Measurements from ENCODE around the gene ZIC4.
A peak's percentile ranks its signal among the peaks of the same experiment; 100 is the strongest.

The ZIC4 gene

DNA sequence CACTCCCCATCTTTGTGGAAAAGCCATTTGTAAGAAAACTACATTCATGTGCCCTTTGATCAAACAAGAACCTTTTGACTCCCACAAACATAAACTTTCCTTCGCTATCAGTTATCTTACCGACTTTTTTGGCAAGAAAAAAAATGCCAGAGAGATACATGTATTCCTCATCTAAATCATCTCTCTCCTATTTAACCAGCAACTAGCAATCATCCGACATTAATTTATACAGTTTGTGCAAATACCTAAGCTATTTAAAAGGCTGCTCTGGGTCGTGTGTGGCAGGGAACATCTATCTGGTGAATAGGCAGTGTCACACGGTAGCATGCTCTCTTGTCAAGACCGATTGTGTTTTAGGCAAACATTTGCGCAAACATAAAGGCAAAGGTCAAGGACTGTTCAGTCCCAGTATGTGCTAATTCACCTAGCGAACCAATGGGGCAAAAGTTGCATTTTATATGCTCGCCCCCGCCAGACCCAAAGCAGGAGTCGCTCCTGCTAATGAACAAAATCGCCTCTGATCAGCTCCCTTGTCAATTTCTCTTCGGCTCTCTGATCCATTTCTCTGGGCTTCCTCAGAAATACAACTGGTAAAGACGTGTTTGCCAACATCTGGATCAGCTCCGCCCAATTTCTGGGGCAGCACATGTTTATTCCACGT is 37.7 kb downstream of the ZIC4 start:
- DNase-seq, result no peak

DNA sequence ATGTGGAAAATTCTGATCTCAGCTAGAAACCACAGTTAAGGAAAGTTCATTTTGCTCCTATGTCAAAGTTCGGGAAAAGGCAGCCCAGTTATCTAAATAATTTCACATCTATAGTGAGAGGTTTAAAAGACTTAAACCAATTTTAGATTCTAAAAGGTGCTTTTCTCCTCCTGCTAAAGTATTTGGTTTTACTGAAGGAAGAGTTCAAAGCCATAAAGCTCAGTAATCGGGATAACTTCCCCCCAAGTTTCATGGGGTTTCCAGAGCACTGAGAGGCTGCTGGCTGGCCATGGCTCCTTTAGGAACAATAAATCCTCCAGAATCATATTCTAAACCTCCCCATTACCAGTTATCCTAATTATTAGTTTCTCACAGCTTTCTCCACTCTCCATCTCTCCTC is 38.2 kb downstream of the ZIC4 start:
- DNase-seq, result no peak

DNA sequence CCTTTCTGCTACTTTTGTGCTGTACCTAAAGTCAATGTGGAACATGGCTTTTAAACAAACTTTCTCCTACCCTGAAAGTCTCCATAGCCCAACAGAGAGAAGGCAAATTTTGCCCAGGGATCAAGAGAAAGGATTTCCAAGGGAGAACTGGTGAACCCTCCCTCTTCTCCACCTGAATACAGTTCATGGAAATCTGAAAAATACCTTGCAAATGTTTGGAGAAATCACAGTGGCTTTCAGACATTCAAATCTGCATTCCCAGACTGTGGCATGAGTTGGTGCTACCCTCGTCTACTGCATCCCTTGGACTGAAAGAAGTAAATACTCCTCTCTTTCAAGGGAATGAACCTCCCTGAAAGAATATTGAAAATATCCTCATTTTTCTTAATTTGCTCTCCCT is 38.7 kb downstream of the ZIC4 start:
- DNase-seq, result no peak

DNA sequence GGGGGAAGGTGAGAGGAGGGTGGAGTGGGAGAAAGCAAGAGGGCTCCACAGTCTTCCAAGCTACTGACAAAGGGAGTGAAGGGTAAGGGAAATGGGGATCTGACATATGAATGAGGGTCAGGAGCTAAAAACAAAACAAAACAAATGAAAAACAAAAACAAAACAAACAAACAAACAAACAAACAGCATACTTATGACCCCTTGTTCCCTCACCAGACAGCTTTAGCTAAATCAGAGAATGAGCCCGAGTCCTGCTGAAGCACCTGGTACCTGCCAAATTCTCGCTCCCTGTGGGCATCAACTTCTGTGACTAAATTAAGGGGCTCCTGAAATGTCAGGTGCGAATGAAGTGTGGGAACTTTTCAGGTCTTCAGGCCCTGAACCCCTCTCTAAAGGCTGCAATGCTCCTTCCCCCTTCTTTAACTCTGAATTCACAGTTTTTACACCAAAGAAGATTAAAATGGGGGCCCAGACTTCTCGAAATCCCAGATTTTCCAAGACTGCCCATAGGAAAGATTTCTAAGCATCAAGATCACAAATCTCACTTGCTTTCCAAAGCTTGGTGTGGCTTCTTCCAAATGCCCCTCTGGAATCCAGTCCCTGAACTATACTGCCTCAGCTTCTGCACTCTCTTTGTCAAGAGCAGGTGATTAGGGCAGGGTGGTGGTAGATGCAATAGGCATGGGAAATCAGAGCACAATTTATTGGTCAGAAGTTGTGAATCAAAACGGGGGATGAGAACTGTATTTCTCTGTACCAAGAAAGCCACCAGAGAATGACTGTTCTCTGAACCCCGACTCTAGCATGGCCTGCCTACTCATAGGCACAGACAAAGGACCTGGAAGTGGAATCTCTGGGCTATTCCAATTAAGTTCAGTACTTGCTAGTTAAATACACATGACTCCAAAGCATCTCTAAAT is 40.9 kb downstream of the ZIC4 start:
- DNase-seq, result no peak

DNA sequence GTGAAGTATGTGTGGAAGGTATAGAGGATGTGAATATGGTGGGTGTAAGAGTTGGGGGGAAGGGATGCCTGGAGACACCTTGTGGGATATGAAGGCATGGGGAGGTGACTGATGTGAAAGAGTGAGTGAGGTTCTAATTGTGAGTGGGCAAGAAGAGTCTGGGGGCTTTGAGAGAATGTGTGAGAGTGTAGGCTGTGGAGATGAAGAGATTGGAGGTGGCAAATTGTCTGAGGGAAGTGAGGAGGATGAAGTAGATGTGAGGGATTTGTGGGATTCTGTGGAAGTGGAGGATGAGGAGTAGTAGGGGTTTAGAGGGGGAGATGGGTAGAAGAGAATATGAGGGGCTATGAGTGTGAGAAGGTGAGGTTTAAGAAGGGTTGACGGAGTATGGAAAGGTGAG is 41.6 kb downstream of the ZIC4 start:
- DNase-seq, result no peak

DNA sequence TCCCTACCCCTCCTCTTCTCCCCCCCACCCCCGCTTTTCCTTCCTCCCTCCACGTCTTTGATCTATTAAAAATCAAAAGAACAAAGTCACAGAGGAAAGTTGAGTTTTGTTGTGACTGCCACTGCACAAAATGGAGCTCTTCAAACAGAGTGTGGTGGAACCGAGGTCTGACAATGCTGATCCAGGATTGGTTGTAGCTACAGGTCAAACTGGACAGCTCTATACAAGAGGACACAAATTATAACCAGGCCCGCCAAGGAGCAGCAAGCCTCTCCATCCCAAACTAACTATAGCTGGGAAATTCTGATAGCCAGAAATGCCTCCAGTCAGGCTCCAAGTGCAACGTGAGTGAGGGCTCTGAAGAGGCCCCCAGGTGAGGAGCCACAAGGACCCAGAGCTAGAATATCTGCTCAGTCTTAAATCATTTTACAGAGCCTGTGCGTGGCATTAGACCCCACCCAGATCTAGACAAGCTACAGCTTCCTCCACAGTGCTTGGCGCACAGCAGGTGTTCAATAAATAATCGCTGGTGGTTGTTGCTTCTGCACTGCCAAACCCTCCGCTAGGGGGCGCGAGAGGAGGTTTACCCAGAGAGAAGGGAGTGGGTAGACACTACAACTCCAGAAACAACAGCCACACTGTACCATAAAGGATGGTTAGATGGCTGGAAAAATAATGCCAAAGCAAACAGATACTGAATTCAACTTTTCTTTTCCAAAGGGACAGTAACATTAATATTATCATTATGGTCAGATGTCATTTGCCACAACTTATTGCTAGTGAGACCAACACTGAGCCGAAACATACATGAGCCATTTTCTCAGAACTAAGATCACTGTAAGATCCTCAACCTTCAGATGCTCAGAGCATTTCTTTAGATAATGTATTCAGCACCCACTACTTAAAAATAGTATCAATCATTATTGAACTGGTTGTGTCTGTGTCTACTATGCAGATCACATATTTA is 44.6 kb downstream of the ZIC4 start:
- peak; percentile 86 for DNase-seq

DNA sequence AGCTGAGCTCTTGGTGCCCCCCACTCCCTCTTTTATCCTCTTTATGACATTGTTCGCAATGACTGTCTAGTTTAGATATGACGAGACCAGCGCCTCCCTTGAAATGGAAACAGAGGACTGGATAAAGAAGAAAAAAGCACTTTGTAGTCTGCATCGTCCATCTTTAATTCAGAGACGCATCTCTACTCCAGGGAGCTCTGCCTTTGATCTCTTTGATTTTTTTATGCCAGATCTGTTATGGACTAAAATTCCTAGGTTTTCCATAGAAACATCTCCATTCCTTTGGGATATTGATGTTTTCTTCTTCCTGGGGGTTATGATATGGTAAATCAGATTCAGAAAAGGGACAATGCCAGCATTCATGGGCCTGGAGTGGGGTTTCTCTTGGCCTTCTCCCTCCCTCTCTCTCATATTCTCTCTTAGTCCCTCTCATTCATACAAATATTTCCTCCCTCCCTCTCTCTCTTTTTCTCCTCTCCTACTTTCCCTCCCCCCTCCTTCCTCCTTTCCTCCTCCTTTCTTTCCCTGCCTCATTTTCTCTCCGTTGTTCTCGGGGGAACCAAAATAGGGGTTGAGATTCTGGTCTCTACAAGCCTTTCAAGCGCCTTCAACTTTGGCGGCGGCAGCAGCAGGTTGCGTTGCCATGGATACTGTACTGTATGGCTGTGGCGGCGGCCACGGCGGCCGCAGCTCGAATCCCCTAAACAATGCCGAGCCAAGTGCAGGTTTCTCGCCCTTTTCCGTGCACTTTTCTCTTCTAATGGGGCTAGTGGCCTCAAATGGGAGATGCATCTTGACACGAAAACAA is 45.5 kb downstream of the ZIC4 start:
- no peak for DNase-seq

DNA sequence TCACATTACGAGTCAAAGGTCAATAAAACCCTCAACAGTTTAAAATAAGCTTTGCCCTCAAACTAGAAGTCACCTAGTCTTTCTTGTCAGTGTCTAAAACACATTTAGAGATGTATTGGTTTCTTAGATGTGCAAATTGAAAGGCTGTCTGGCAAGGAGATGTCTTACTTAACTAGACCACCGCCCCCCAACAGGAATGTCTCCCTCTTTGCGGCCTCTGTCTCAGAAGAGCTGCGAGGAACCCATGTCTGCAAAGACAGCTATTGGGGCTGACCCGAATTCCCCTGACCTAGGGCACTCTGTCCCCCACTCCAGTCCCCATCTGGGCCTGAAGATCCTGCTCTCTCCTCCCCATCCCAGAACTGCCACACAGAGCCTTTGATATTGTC is 46.3 kb downstream of the ZIC4 start:
- no peak for DNase-seq

DNA sequence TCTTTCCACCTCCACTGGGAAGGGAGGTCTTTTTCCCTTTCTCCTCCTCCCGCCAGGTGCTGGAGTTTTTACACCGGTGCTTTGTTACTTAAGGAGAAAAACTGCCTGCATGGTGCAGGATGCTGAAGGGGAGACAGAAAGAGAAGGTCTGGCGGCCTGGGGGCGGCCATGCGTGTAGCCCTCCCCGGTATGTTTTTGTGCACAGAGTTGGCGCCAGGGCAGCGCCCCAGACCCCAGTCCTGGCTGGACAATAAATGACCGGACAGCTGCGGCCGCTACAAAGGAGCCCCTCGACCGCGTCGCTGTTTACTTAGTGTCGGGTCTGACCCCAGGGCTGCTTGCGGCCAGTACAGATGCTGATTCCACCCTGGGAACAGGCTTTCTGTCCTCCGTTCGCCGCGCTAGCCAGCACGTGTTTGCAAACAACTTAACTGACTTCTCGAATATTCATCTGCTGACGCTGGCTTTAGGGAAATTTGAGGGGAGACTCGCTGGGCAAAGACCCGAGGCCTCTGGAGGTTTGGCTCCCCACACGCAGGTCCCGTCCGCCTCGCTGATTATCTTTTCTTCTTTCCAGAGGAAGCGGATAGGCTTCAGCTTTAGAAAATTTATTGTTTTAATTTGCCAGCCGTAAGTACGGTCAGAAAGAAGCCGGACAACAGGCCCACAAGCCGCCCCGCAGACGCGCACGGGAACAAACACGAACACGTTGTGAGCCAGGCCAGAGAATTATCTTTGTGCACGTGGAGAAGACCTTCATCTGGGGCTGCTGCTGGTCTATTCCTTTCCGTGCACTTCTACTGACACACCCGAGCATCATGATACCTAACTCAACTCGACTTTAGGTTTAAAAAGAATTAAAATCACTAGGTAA is 46.9 kb downstream of the ZIC4 start:
- no peak for DNase-seq

DNA sequence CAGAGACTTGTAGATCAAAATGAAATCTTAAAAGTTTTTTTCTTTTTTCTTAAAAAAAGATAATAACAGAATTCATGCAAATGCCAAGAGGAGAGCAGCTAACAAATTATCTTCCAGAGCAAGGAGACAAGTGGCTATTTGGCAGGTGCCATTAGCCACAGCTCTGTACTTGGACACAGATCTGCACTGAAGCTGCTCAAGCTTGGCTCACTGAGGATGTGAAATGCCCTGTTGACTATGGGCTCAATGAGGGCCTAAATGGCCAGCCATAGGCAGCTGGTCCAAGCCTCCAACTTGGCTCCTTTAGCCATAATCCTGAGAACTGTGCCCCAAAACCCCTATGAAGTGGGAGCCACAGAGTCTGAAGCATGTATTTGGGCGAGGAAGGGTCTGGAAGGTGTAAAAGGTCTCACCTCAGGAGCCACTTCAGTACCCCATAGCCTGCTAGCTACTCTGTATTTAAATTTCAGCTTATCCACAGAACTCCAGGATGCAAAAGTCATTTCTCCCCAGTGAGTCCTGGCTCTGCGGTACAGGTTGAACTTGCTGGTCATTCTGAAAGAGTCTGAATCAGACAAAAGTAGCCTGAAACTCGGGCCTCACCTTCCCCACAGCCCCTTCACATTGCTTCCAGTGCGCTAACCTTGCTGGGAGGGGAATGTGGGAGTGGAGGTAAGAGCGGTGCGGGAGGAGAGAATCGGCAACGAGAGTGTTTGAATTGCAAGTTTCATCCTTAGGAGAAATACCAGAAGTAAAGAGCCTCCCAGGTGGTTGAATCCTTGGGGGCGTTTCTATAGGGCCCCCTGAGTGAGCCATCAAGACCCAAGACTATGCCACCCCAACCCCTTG is 48.0 kb downstream of the ZIC4 start:
- no peak for DNase-seq

DNA sequence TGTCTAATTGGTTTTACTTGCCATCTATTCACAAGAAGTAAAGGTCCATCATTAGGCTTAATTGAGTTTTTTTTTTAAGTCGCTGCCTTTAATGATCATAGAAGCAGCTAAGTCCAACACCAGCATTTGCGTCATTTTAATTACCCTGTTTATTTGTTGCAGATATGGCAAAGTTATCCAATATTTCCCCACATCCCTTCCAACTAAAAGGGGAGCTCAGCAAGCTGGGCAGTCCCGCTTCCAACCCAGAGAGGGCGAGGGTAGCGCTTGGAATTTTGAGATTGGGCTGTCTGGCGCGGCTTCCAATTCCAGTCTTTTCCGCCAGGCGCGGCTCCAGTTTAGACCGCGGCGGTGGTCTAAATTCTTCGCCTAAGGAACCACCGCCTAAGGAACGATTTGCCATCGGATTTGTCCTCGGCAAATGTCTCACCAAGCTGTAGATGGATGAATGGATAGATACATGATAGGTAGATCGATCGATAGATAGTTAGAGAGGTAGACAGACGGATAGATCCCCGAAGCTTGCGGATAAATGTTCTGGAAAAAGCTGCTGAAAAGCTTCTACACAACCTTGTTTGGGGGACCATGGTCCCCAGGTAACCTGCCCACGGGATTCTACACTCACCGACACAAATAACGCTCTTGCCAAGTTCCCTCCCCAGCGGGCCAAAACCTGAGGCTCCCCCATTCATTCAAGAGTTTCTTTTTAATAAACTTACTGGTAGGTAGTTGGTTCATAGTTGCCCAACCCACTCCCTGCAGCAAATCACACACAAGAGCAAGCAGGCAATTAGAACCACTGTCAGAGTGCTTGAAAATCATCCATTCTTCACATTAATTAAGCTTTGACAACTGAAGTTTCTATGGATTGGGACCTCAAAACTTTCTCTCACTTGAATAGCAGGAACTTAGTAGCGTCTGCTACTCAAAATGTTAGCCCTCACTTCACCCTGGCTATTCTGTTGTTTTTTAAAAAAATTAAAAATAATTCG is 49.1 kb downstream of the ZIC4 start:
- no peak for DNase-seq

DNA sequence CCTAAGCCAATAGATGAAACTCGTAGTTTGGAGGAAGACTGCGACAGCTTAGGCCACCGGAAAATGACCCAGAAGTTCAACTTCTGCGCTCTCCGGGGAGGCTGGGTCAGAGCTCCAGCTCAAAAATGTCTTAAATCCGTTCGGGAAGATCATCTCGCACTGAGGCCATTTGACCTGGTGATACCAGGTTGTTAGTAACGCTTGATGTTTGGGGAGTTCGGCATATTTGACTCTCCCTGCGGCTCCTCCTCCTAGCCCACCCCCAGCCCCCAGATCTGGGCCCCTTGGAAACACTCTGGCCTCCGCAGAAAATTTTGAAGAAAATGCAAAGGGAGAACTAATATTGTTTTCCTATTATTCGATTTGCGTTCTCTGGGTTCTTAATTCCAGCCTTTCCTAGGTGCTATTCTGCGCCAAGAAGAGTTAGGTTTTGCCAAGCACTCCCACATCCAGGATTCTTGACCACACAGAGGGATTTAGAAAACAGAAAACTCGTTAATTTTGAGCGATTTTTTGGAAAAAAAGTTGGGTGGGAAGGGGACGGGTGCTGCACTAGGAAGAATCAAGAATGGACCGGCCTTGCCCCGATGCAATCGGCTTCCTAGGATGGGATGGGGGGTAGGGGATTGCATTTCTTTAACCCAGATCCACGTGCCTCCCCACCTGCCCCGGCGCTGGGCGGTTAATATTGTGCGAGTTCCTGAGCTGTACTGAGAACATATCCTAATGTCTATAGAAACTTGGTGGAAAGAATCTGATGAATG is 50.0 kb downstream of the ZIC4 start:
- DNase-seq, result no peak

DNA sequence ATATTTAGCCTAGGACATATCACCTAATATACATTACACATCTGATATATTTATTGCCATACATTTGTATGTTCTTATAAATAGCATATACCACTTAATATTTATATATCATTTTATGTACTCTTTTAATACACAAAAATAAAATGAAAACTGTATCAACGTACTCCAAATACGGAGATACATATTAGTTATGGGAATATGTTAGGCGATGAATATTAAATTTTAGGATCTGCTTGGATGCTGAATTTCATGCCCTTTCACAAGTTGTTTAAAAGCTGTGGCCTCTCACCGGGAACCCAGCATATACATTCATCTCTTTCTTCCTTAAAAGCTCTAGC is 50.6 kb downstream of the ZIC4 start:
- no peak for DNase-seq

DNA sequence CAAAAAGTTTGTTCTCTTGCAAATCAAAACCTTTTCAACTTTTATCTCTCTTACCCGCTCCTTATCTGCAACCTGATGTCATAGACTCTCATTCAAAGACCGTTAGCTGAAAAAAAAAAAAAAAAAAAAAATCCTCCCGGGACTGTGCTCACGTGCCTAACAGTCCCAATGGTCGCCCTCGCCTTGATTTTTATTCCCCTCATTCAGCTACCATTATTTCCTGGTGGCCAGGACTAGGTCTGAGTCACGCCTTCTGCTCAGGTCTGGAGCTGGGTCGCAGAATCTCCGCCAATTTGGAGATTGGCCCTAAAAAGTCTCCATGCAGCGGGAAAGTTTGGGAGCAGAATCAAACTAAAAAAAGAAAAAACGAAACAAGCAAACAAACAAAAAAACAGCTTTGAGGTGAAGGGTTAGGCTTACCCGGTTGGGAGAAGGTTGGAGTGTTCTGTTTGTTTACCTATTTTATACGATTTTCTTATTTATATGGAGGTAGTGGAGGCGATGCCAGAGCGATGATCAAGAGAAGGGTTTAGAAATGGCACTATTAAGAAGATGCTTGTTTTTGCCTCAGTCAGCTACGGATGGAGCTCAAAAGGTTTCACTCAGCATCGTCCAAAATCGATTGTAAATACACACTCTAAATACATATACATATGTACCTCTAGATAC is 51.1 kb downstream of the ZIC4 start:
- no peak for DNase-seq

DNA sequence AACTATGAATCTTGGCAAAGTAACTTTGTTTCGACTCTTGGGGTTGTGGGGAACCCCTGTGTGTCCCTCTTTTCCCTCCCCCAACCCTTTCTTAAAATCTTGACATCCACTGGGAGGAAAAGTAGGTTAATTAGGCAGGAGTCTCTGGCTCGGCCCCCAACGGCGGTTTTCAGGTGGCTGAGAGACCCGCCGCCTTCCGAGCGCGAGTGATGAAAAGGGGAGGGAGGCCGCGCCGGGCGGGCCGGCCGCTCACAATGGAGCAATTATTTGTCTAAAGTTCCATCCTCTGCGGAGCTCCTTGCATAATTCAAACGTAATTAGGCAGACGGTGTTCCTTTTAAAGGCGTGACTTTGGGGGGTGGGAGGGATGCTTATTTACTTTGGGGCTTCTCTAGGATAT is 51.7 kb downstream of the ZIC4 start:
- no peak for DNase-seq

DNA sequence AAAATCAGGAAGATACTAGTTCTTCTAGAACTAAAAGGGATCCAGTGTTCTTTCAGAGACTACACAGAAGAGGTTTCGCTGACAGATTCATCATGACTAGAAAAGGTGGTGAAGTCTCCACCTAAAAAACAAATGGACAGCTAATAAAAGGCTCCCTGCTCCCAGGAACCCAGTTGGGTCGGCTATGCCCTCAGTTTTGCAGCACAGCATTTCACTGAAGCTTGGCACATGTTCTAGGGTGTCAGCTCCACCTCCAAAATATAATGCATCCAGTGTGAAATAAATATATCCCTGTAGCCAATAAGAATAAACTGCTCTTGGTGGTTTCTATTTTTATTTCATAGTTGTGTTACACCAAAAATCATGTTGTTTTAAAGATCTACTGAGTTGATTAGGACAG is 55.0 kb downstream of the ZIC4 start:
- DNase-seq, result no peak

DNA sequence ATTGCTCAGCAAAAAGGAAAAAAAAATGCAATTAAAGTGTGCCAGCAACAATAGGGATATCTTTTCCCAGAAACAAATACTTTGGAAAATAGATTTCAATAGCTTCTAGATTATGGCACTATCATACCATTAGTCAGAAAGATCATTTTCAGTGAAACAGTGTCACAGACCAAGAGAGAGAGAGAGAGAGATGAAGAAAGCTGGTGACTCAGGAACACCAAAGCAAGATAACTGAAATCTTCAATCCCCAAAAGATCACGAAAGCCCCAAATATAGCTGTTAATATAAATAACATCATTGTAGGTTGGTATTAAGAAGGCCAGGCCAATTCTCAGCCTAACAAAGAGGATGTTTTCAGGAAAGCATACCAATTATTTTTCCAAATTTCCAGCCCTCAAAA is 57.4 kb downstream of the ZIC4 start:
- no peak for DNase-seq

DNA sequence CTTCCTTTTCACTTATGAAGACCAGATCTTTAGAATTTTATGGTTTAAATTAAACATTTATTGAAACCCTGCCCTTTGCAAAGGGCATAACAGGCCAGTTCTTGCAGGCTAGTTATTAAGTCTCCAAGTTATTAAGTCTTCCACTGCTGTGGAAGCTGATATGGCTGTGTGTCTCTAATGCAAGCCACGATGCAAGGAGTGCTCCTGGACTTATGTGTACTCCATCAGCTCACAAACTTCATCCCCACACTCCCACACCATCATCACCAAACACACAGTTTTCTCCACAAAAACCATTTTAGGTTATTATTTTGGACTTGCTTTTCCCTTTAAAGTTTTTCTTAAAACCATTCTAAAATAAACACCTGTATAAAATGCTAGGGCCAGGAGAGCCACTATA is 62.4 kb downstream of the ZIC4 start:
- no peak for DNase-seq

All from activated CD8-positive, alpha-beta memory T cell treated with anti-CD3 and anti-CD28 coated beads, Interleukin-2, amount 50 U/mL, for 48 hours (primary cell).